Measurements from ENCODE around the gene STK39. TPM values are rescaled to one million over a fixed set of nuclear protein-coding genes. Genes with fewer than 3 reads are reported as not detected.
"Not testable (repeated sequence)": the region's sequence is repeated elsewhere in the genome, so short reads cannot be mapped to it uniquely, and the experiment has no call there.

STK39 gene
- total RNA-seq, 1 experiment from 2014 or later, result 22.1 TPM

DNA sequence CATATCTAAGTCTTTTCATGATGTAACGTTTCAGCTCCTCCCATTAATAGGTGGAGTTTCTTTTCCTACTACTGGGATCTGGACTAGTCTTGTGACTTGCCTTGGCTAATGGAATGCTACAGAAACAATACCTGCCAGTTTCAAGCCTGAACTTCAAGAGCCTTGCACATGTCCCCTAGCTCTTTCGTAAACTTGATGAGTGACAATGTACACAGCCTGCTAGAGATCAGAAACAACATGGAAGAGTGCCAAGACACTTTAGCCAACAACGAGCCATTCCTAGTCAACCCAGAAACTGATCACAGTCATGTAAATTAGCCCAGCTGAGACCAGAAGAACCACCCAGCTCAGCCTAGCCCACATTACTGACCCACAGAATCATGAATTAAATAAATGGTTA is 24.8 kb upstream of the STK39 start:
- H3K79me1 ChIP-seq (ENCODE audit: insufficient read depth, low read depth, low read length, poor library complexity, severe bottlenecking), result no peaks in the 10 kb centered on the region
- no peaks in the 10 kb centered on the region for H3K27me3 Mint-ChIP-seq (ENCODE audit: low read depth)
- no peak overlapping the region for H2BK15ac ChIP-seq (ENCODE audit: low read depth, low read length)
- no peaks in the 10 kb centered on the region for H4K20me1 ChIP-seq (ENCODE audit: control insufficient read depth, insufficient read depth, insufficient read length)
- no peak overlapping the region for H3T11ph ChIP-seq (ENCODE audit: low read length)
- H3K23ac ChIP-seq (ENCODE audit: insufficient read length, low read depth, low read length), result no peak overlapping the region
- no peak overlapping the region for H3K56ac ChIP-seq (ENCODE audit: insufficient read length, low read depth, low read length)
- no peak overlapping the region for H2AK5ac ChIP-seq (ENCODE audit: insufficient read length, low read length)
- TF ChIP-seq, protein P1, sequence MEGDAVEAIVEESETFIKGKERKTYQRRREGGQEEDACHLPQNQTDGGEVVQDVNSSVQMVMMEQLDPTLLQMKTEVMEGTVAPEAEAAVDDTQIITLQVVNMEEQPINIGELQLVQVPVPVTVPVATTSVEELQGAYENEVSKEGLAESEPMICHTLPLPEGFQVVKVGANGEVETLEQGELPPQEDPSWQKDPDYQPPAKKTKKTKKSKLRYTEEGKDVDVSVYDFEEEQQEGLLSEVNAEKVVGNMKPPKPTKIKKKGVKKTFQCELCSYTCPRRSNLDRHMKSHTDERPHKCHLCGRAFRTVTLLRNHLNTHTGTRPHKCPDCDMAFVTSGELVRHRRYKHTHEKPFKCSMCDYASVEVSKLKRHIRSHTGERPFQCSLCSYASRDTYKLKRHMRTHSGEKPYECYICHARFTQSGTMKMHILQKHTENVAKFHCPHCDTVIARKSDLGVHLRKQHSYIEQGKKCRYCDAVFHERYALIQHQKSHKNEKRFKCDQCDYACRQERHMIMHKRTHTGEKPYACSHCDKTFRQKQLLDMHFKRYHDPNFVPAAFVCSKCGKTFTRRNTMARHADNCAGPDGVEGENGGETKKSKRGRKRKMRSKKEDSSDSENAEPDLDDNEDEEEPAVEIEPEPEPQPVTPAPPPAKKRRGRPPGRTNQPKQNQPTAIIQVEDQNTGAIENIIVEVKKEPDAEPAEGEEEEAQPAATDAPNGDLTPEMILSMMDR (conservative IDR thresholded peaks at IDR 0.05), result no peak
- no peak overlapping the region for H4K5ac ChIP-seq (ENCODE audit: insufficient read length, low read depth, low read length)
- H4K91ac ChIP-seq (ENCODE audit: insufficient read length, low read depth, low read length), result no peak overlapping the region
- H3K9ac ChIP-seq (ENCODE audit: extremely low read depth, insufficient read length, low read length), result no peak overlapping the region
- H3K27ac ChIP-seq (ENCODE audit: insufficient read length, low read depth, low read length), result no peak overlapping the region
- no peaks in the 10 kb centered on the region; a peak in 1 of 7 replicates for H3K36me3 Mint-ChIP-seq (ENCODE audit: insufficient read depth in 1 of 3, low read depth in 3 of 3)
- no peaks in the 10 kb centered on the region for H3K27me3 ChIP-seq (ENCODE audit: insufficient read depth, low read length)
- no peak overlapping the region for H3K14ac ChIP-seq (ENCODE audit: insufficient read depth, low read length)
- no peak overlapping the region for H2BK120ac ChIP-seq (ENCODE audit: low read depth, low read length, poor library complexity, severe bottlenecking)
- H4K8ac ChIP-seq (replicated peaks; ENCODE audit: insufficient read length, low read depth, low read length), result no peak overlapping the region
- H3K4me1 ChIP-seq (ENCODE audit: insufficient read depth, low read length), result no peaks in the 10 kb centered on the region
- H2BK20ac ChIP-seq (ENCODE audit: low read depth, low read length, poor library complexity, severe bottlenecking), result no peak overlapping the region
- H3K4me2 ChIP-seq (ENCODE audit: insufficient read depth, insufficient read length, low read length), result no peak overlapping the region
- no peaks in the 10 kb centered on the region for H3K23me2 ChIP-seq (ENCODE audit: insufficient read length, low read depth, low read length, poor library complexity, severe bottlenecking)
- no peaks in the 10 kb centered on the region for H3K9me3 ChIP-seq (ENCODE audit: control insufficient read depth, low read depth, low read length)
- no CpG with 5 or more reads among the region's 3 CpGs for WGBS (ENCODE audit: extremely low coverage, insufficient read length, low lambda C conversion rate)
- H3K9me3 Mint-ChIP-seq, result peaks cover 0 to 3% of the 10 kb centered on the region in 2 experiments; a peak in 2 of 5 replicates
- H2BK12ac ChIP-seq (ENCODE audit: insufficient read length, low read depth, low read length), result no peak overlapping the region
- H3K18ac ChIP-seq (ENCODE audit: insufficient read length, low read depth, low read length), result no peak overlapping the region
- no peak overlapping the region for H2BK5ac ChIP-seq (ENCODE audit: insufficient read length, low read length)
- H3K4me1 Mint-ChIP-seq, result no peaks in the 10 kb centered on the region
- DNase-seq, result no peak
- H3K4me3 Mint-ChIP-seq, result no peak overlapping the region
- H3K27ac Mint-ChIP-seq, result no peak overlapping the region
- H3K79me2 ChIP-seq (ENCODE audit: insufficient read depth, low read length), result no peaks in the 10 kb centered on the region
- no peak overlapping the region for H3K4ac ChIP-seq (ENCODE audit: low read depth, low read length)
- no peak overlapping the region for H2AFZ ChIP-seq (ENCODE audit: low read length)

- H3K27ac Mint-ChIP-seq; H3K27me3 Mint-ChIP-seq (ENCODE audit: low read depth); H4K91ac ChIP-seq (ENCODE audit: insufficient read length, low read depth, low read length); H3K9me3 ChIP-seq (ENCODE audit: control insufficient read depth, low read depth, low read length); H3K23ac ChIP-seq (ENCODE audit: insufficient read length, low read depth, low read length); H3K27ac ChIP-seq (ENCODE audit: insufficient read length, low read depth, low read length); H4K8ac ChIP-seq (replicated peaks; ENCODE audit: insufficient read length, low read depth, low read length); H4K20me1 ChIP-seq (ENCODE audit: control insufficient read depth, insufficient read depth, insufficient read length); H2BK12ac ChIP-seq (ENCODE audit: insufficient read length, low read depth, low read length); H3K4me3 Mint-ChIP-seq; H3T11ph ChIP-seq (ENCODE audit: low read length); H3K4ac ChIP-seq (ENCODE audit: low read depth, low read length); H3K79me1 ChIP-seq (ENCODE audit: insufficient read depth, low read depth, low read length, poor library complexity, severe bottlenecking); H2BK120ac ChIP-seq (ENCODE audit: low read depth, low read length, poor library complexity, severe bottlenecking); DNase-seq; H3K56ac ChIP-seq (ENCODE audit: insufficient read length, low read depth, low read length); H3K9ac ChIP-seq (ENCODE audit: extremely low read depth, insufficient read length, low read length); H3K4me2 ChIP-seq (ENCODE audit: insufficient read depth, insufficient read length, low read length); H3K4me1 ChIP-seq (ENCODE audit: insufficient read depth, low read length); H2BK5ac ChIP-seq (ENCODE audit: insufficient read length, low read length); H3K23me2 ChIP-seq (ENCODE audit: insufficient read length, low read depth, low read length, poor library complexity, severe bottlenecking); H2AK5ac ChIP-seq (ENCODE audit: insufficient read length, low read length); H3K18ac ChIP-seq (ENCODE audit: insufficient read length, low read depth, low read length); H2BK15ac ChIP-seq (ENCODE audit: low read depth, low read length); H3K14ac ChIP-seq (ENCODE audit: insufficient read depth, low read length); H3K4me1 Mint-ChIP-seq; H4K5ac ChIP-seq (ENCODE audit: insufficient read length, low read depth, low read length); H3K27me3 ChIP-seq (ENCODE audit: insufficient read depth, low read length); H2AFZ ChIP-seq (ENCODE audit: low read length); H3K79me2 ChIP-seq (ENCODE audit: insufficient read depth, low read length); H2BK20ac ChIP-seq (ENCODE audit: low read depth, low read length, poor library complexity, severe bottlenecking): not testable (repeated sequence)
- Mint-ChIP-seq H3K36me3 (ENCODE audit: insufficient read depth in 1 of 3, low read depth in 3 of 3) (peaks cover 10 to 12% (median 10%) of the 10 kb centered on the region in 3 experiments), H3K9me3 (peaks cover 17 to 19% of the 10 kb centered on the region in 2 experiments)
- WGBS (ENCODE audit: extremely low coverage, insufficient read length, low lambda C conversion rate), result no CpG with 5 or more reads among the region's 2 CpGs
Measured at GRCh38 chr2:168262926-168263325, 15.5 kb upstream of the STK39 start.
